ENCODE measurements around the gene GIMAP7. TPM values are rescaled to one million over a fixed set of nuclear protein-coding genes. Genes with fewer than 3 reads are reported as not detected.

The GIMAP7 gene
- 1 to 10 TPM; 2.3 to 9.1 (median 6.1) TPM for total RNA-seq
- polyA plus RNA-seq: 10 to 100 TPM; 25.1 to 30.3 TPM
- long read RNA-seq, donor 1: 0 reads
- long read RNA-seq, donor 2: 0 reads
- long read RNA-seq, donor 3, partial matches to known transcripts: 0 of 4 reads
- long read RNA-seq, donor 3, other reads (novel, unspliced or antisense): 0 of 4 reads

GRCh38 chr7:150514748-150515222 lies at the start of gene GIMAP7:
TSS of gene GIMAP7 (plus strand) at chr7:150514872. CDS start at chr7:150519975, 5,103 bp downstream.
- no peaks in the 10 kb centered on the region for H3K4me1 ChIP-seq (ENCODE audit: insufficient read depth)
- no peaks in the 10 kb centered on the region for H3K36me3 ChIP-seq
- H3K27ac ChIP-seq: no peak within 1 kb of the TSS
- H3K27me3 ChIP-seq: no peaks in the 10 kb centered on the region
- intact Hi-C loops (cut with DNase I): no loop called here
- TF ChIP-seq EP300 (IDR thresholded peaks at IDR 0.05): no peak
- no peak for TF ChIP-seq CTCF (IDR thresholded peaks at IDR 0.05)
- no peak for TF ChIP-seq POLR2A (IDR thresholded peaks at IDR 0.05)
- DNase-seq: no peak
- peaks cover 0 to 3% of the 10 kb centered on the region in 2 donors for H3K9me3 ChIP-seq
- WGBS, 3 donors: 61 to 74% (median 65%) methylated on average over 3 of the region's 3 CpGs
- peak within 1 kb of the TSS; percentile 10 for H3K4me3 ChIP-seq

- H3K27me3 ChIP-seq: no peaks in the 10 kb centered on the region
- WGBS, 3 donors: 72 to 86% (median 83%) methylated on average over 1 of the region's 1 CpG
- no peaks in the 10 kb centered on the region for H3K4me1 ChIP-seq (ENCODE audit: insufficient read depth)
- peaks cover 0 to 6% of the 10 kb centered on the region in 2 donors for H3K9me3 ChIP-seq
- no peak for TF ChIP-seq EP300 (IDR thresholded peaks at IDR 0.05)
- TF ChIP-seq POLR2A (IDR thresholded peaks at IDR 0.05): no peak
- H3K27ac ChIP-seq: no peak overlapping the region
- H3K4me3 ChIP-seq: no peak overlapping the region
- no peaks in the 10 kb centered on the region for H3K36me3 ChIP-seq
- intact Hi-C loops (cut with DNase I): no loop called here
- no peak for DNase-seq
Observed at GRCh38 chr7:150464962-150465361, 49.7 kb upstream of the GIMAP7 start.

GRCh38 chr7:150465414-150465813 lies 49.3 kb upstream of the GIMAP7 start:
- H3K4me1 ChIP-seq (ENCODE audit: insufficient read depth): no peaks in the 10 kb centered on the region

GRCh38 chr7:150466477-150466876 lies 48.2 kb upstream of the GIMAP7 start:
- TF ChIP-seq CTCF (IDR thresholded peaks at IDR 0.05) (no peak), POLR2A (IDR thresholded peaks at IDR 0.05) (no peak), EP300 (IDR thresholded peaks at IDR 0.05) (no peak)
- intact Hi-C loops (cut with DNase I): no loop called here
- H3K27me3 ChIP-seq: no peaks in the 10 kb centered on the region
- 43 to 64% (median 53%) methylated on average over 6 of the region's 6 CpGs for WGBS, 3 donors
- DNase-seq: no peak
- H3K9me3 ChIP-seq: peaks cover 0 to 6% of the 10 kb centered on the region in 2 donors
- H3K36me3 ChIP-seq: no peaks in the 10 kb centered on the region
- H3K4me3 ChIP-seq: no peak overlapping the region
- no peaks in the 10 kb centered on the region for H3K4me1 ChIP-seq (ENCODE audit: insufficient read depth)
- H3K27ac ChIP-seq: no peak overlapping the region

More at GRCh38 chr7:150465414-150465813, 49.3 kb upstream of the GIMAP7 start:
- Histone ChIP-seq H3K36me3 (no peaks in the 10 kb centered on the region), H3K4me3 (no peak overlapping the region), H3K27me3 (no peaks in the 10 kb centered on the region), H3K27ac (no peak overlapping the region), H3K9me3 (peaks cover 0 to 6% of the 10 kb centered on the region in 2 donors)
- TF ChIP-seq EP300 (IDR thresholded peaks at IDR 0.05) (no peak), CTCF (IDR thresholded peaks at IDR 0.05) (no peak)
- DNase-seq: no peak
- WGBS, 3 donors: 85 to 96% (median 92%) methylated on average over 2 of the region's 2 CpGs
- intact Hi-C loops (cut with DNase I): no loop called here

- peak overlapping the region; percentile 9 for H3K4me3 ChIP-seq
- no peak overlapping the region for H3K27ac ChIP-seq
- DNase-seq: no peak
- intact Hi-C loops (cut with DNase I): no loop called here
- H3K27me3 ChIP-seq: no peaks in the 10 kb centered on the region
- H3K9me3 ChIP-seq: peaks cover 0 to 6% of the 10 kb centered on the region in 2 donors
- WGBS, 3 donors: 83 to 91% (median 89%) methylated on average over 3 of the region's 3 CpGs
- H3K36me3 ChIP-seq: no peaks in the 10 kb centered on the region
- H3K4me1 ChIP-seq (ENCODE audit: insufficient read depth): no peaks in the 10 kb centered on the region
- no peak for TF ChIP-seq CTCF (IDR thresholded peaks at IDR 0.05)
- no peak for TF ChIP-seq POLR2A (IDR thresholded peaks at IDR 0.05)
- TF ChIP-seq EP300 (IDR thresholded peaks at IDR 0.05): no peak
Observed at GRCh38 chr7:150468241-150468640, 46.4 kb upstream of the GIMAP7 start.
